Smooth muscle cell of the brain vasculature (primary cell): Measurements from ENCODE around the gene IGF1.

Experiments
- DNase-seq: peaks from one replicate; pipeline ENCODE4 v3.0.0-alpha.2; 2012; ENCODE audit warnings: low read depth, low spot score

Gene IGF1

GRCh38 chr12:102497743-102498142 lies 17.4 kb upstream of the IGF1 start:
- no peak for DNase-seq

- DNase-seq: no peak
These were observed 16.2 kb upstream of the IGF1 start for GRCh38 chr12:102496591-102496990.

- no peak for DNase-seq
These were observed 6.9 kb upstream of the IGF1 start for GRCh38 chr12:102487226-102487625.

GRCh38 chr12:102486153-102486552 lies 5.8 kb upstream of the IGF1 start:
- no peak for DNase-seq

DNA sequence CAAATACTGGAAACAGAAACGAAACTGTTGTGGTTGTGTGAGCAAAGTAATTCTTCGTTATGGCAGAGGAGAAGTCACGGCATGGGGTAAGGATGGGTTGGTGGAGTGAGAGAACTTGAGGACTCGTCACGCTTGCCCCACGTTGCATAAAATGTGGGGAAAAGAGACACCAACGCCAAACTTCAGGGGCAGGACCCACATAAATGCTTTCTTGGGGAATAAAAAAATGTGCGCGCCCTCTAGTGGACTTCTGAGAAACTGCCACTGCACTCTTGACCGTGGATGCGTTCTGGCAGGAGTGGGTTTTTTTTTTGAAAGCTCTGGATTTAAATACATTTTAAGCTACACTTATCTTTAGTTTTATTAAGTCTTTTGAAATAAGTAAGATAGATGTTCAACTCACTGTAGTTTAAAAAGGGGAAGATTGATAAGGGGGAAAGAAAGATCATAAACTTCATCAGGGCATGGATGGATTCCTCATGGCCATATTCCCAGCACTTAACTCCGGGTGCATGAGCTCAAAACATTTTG lies 4.1 kb upstream of the IGF1 start:
- peak; percentile 18 for DNase-seq

GRCh38 chr12:102484017-102484416 lies 3.7 kb upstream of the IGF1 start:
- no peak for DNase-seq

DNA sequence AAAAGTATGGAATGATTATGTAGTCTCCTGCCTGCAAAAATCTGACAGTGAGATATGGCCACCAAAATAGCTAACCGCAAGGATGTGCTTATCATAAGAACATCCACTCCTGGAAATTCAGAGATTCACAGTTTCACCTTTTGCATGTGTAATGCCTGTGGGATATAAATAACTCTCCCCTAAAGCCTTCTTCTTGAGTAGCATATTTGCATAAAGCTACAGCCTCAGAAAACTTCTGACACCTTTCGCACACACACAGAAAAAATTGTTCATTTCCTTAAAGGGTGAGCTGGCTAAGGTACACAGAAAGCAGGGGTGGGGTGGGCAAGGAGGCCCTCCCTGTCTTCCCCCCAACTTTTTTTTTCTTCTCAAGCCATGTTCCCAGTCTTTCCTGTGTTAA lies 3.1 kb upstream of the IGF1 start:
- DNase-seq: no peak

- DNase-seq: no peak
These were observed 1.5 kb upstream of the IGF1 start for GRCh38 chr12:102481705-102482425.

- DNase-seq: no peak
These were observed 424 bp downstream of the IGF1 start for GRCh38 chr12:102479939-102480338.

- no peak for DNase-seq
These were observed 1.1 kb downstream of the IGF1 start for GRCh38 chr12:102479099-102479885.

DNA sequence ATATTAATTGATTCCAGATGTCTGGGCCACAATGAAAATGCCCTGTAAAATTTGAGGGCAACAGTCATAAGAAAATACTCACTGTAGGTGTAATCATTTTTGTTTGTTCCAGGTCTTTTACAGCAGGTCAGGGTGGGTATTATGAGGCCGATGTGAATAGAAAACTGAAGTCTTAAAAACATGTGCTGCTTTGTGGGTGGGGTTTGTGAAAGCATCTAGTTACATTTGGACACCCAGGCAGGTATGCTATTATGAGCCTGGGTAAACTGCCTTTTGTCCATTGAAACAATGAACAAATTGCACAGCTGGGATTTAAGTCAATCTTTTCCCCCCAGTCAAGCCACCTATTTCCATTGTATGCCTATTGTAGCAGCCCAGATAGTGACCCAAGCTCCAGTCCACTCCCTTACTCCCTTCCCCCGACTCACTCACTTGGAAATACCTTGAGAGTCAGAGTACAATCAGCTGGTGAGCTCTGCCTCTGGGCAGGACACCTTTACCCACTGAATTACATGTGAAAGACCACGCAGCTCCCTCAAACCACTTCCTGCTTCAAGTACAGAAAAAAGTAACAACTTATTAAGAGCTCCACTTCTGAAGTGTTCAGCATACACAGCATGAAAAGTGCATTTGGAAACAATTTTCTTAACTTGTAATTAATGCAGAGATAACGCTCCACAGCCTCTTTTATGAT lies 1.8 kb downstream of the IGF1 start:
- DNase-seq: no peak

DNA sequence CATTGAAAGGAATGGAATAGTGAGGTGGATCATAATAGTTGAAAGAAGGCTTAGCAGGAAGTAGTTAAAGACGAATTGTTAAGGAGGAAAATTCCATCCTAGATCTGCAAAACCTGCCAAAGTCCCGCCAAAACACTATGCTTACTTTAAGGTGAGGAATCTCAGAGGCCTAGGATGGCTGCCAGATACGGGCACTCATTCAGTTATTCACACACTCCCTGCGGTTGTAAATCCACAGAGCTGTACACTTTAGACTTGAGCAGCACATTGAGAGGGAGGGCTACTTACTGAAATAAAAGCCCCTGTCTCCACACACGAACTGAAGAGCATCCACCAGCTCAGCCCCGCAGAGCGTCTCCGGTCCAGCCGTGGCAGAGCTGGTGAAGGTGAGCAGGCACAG lies 5.0 kb downstream of the IGF1 start:
- DNase-seq: no peak

DNA sequence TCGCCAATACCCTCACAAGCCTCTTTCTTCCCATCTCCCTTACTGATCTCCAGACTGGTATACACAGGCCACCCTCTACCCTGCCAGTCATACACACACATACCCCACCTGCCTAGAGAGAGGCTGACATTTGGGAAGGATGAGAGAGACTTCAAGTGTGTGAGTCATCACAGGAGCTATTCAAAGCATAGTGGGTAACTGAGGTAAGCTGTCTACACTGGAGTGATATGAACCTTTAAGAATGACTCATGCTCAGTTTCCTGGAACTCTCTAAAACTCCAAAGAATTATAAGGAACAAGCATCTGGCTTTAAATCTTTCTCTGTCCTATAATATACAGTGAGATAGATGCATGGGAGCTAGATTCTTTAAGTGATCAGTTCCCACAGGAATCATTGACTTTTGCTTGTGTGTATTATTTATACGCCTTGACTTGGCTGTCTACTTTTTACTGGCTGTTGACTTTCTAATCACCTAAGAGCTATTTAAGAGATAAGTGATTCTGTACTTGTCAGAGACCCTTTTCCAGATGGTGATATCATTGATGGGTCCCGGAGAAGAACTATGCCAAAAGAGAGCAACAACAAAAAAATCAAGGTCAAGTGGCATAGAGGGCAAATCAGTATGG lies 5.8 kb downstream of the IGF1 start:
- DNase-seq: no peak

GRCh38 chr12:102472496-102472895 lies 7.9 kb downstream of the IGF1 start:
- DNase-seq: no peak

GRCh38 chr12:102471556-102471955 lies 8.8 kb downstream of the IGF1 start:
- no peak for DNase-seq

- no peak for DNase-seq
These were observed 9.4 kb downstream of the IGF1 start for GRCh38 chr12:102470945-102471344.

GRCh38 chr12:102468261-102468915 lies 12.0 kb downstream of the IGF1 start:
- DNase-seq: no peak

DNA sequence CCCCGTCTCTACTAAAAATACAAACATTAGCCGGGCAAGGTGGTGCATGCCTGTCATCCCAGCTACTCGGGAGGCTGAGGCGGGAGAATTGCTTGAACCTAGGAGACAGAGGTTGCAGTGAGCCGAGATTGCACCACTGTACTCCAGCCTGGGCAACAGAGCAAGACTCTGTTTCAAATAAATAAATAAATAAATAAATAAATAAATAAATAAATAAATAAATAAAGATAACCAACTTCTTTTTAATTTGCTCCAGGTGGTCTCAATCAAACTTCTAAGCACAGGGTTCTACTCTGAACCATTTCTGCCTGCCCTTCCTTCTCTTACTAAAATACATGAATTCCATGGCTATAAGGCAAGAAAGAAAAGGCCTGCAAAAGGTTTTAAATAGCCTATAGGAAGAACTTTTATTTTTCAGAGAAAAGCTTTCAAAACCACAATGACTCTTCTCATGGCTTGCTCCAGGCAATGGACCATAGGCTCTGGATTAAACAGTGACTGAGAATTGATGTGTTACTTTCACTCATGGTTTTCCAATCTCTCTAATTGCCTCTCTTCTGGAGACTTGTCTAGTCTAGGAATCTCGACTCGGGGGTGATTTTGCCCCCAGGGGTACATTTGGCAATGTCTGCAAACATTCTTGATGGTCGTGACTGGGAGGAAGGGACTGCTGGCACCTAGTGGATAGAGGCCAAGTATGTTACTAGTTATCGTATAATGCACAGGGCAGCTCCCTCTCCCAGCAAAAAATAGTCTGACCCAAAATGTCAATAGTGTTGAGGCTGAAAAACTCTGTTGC lies 14.4 kb downstream of the IGF1 start:
- no peak for DNase-seq

DNA sequence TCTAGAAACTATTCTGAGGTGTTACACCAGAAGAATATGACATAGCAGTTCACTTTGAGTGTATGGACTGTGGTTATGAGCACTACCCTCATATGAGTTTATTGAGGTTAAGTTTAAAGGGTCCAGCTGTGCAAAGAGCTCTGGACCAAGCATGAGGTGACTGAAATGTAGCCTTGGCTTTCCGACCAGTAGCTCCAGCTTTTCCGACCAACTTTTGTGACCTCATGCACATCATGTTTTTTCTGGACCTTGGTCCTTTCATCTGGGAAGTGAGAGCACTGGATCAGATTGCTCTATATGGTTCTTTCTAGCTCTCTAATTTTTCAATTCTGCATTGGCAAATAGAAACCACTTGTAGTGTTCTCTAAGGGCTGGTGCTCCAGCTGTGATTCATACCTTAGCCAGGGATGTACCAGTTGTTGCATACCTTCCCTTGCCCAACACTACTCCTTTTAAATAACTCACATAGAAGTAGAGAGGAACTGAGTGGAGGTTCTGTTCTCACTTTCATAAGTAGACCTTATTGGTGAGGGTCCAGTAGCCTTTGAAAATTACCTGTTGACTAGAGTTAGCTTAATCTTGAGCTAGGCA lies 16.6 kb downstream of the IGF1 start:
- no peak for DNase-seq

DNA sequence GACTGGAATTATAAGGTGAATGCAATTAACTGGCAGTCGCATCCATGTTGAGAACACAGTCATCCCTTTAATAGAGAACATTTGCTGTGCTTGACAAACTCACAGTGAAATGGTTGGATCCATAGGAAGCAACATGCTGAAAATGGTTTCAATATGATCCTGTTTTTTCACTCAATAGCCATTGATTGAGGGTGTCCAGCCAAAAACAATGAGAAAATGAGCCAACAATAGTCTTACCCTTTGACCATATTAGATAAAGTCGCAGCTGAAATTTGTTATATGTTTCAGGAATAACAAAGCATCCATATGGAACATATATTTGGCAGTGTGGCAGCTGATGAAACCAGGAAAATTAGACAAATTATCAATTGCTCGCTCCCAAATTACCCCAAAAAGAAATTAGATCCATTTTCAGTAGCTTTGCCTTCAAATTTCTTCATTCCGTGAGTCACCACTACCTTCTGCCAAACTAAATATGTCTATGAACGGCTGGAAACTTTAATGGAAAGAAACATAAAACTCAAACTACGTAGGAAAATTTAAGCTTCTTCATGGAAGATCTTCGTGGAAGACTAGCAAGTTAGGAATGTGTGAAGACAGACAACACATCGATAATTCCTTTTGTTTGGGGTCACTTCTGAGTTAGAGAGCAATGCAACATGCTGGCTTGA lies 17.4 kb downstream of the IGF1 start:
- no peak for DNase-seq
